ENCODE measurements around the gene SEZ6.
A peak's percentile ranks its signal among the peaks of the same experiment; 100 is the strongest.

SEZ6 gene

DNA sequence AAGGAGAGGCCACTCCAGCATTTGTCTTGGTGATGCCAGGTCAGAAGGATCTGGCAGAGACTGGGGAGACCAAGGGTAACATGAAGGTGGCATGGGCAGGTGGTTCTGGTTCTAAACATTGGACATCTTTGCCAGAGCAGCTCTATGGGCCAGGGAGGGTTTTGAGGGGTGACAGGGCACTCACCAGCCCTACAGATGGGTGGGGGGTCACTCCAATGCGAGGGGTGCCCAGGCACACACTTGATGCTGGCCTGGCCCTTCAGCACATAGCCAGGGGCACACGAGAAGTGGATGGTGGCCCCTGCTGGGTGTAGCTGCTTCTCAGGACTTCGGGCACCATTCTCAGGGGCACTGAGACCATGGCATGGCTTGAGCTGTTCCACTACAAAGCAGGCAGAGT, 49.0 kb downstream of the SEZ6 start:
- TF ChIP-seq, protein P1, sequence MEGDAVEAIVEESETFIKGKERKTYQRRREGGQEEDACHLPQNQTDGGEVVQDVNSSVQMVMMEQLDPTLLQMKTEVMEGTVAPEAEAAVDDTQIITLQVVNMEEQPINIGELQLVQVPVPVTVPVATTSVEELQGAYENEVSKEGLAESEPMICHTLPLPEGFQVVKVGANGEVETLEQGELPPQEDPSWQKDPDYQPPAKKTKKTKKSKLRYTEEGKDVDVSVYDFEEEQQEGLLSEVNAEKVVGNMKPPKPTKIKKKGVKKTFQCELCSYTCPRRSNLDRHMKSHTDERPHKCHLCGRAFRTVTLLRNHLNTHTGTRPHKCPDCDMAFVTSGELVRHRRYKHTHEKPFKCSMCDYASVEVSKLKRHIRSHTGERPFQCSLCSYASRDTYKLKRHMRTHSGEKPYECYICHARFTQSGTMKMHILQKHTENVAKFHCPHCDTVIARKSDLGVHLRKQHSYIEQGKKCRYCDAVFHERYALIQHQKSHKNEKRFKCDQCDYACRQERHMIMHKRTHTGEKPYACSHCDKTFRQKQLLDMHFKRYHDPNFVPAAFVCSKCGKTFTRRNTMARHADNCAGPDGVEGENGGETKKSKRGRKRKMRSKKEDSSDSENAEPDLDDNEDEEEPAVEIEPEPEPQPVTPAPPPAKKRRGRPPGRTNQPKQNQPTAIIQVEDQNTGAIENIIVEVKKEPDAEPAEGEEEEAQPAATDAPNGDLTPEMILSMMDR (IDR thresholded peaks at IDR 0.05; ENCODE audit: insufficient read depth, low read depth, low read length, missing control alignments) = no peak
- DNase-seq (ENCODE audit: low read depth) = no peak
- H3K4me3 ChIP-seq (ENCODE audit: low read depth, low read length) = no peak overlapping the region

DNA sequence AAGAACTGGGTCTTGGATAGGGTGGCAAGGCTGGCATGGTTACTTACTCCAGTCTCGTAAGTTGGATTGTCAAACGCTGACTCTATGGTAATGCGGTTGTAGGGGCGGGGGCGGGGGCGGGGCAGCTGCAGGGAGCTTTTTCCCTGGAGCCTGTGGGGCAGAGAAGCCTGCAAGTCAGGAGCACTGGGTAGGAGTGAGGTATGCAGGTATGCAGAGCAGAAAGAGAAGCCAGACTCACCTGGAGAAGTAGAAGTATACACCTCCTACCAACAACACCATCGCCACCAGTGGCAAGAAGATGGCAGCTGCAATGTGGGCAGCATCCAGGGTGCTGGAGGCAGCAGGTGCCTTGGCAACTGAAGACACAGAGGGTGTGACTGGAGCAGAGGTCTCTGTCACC, 49.7 kb downstream of the SEZ6 start:
- no peak overlapping the region for H3K4me3 ChIP-seq (ENCODE audit: low read depth, low read length)
- DNase-seq (ENCODE audit: low read depth) = no peak
- TF ChIP-seq, protein P1 (IDR thresholded peaks at IDR 0.05; ENCODE audit: insufficient read depth, low read depth, low read length, missing control alignments) = no peak

DNA sequence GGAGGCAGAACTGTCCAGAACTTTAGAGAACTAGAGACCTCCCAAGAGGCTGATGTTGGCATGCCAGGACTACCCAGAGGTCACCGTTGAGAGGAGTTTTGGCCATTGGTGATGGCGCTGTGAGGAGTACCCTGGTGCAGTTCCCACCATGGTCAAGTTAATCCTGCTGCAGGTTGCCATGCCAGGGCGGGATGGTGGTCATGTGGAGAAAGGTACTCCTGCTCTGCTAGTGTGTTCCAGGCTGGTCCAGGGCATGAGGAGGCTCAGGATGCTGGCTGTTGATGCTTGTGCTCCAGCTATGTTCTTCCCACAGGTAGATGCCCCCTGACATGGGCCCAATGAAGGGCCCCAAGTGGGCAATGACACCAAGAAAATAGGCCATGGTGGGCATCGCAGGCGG, 50.4 kb downstream of the SEZ6 start:
- no peak overlapping the region for H3K4me3 ChIP-seq (ENCODE audit: low read depth, low read length)
- DNase-seq (ENCODE audit: low read depth) = no peak
- TF ChIP-seq, protein P1 (IDR thresholded peaks at IDR 0.05; ENCODE audit: insufficient read depth, low read depth, low read length, missing control alignments) = no peak

DNA sequence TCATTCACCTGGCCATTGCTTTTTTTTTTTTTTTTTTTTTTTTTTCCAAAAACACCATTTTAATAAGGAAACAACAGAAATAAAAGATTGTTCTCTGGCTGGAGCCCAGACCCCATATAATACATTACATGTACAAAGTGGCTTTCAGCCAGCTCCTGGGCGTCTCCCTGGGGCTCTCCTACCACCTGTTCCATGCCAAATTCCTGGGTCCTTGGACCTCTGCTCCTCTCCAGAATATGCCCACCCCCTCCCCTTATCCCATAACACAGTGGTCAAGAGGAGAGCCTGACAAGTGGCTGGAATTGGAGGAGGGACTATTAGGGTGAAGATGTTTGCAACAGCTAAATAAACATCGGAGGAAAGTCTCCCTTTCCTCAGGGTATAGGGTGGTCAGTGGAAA, 50.9 kb downstream of the SEZ6 start:
- no peak overlapping the region for H3K4me3 ChIP-seq (ENCODE audit: low read depth, low read length)
- TF ChIP-seq, protein P1 (IDR thresholded peaks at IDR 0.05; ENCODE audit: insufficient read depth, low read depth, low read length, missing control alignments) = no peak
- no peak for DNase-seq (ENCODE audit: low read depth)

DNA sequence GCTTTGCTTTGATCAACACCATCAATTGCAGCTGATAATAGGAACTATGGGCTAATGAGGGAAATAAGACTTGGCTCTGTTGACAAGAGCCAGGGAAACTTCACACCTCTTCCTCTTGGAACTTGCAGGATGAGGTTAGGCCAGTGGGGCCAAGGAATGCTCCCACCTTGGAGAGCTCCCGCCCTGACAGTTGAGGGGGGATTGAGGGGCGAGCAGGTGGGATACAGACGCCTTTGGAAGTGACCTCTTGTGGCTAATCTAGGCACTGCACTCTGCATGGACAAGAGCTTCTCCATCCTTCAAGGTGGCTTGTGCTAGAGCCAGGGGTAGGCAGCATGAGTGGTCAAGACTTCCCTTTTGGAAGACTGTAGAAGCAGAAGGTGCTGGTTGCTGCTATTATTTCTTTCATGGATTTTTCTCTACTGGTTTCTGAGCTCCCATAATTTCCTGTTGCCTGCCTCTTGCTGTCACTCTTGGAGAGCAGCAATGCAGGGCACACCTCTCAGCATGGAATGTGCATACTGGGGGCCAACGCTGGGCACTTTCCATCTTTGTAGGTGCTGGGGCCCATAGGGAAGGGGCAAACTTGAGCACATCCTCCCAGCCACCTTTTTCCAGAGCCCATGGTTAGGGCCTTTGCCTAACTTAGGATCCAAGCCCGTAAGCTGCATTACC, 52.3 kb downstream of the SEZ6 start:
- TF ChIP-seq, protein P1 (IDR thresholded peaks at IDR 0.05; ENCODE audit: insufficient read depth, low read depth, low read length, missing control alignments) = peak; percentile 84
- H3K4me3 ChIP-seq (ENCODE audit: low read depth, low read length) = no peak overlapping the region
- DNase-seq (ENCODE audit: low read depth) = peak; percentile 73

DNA sequence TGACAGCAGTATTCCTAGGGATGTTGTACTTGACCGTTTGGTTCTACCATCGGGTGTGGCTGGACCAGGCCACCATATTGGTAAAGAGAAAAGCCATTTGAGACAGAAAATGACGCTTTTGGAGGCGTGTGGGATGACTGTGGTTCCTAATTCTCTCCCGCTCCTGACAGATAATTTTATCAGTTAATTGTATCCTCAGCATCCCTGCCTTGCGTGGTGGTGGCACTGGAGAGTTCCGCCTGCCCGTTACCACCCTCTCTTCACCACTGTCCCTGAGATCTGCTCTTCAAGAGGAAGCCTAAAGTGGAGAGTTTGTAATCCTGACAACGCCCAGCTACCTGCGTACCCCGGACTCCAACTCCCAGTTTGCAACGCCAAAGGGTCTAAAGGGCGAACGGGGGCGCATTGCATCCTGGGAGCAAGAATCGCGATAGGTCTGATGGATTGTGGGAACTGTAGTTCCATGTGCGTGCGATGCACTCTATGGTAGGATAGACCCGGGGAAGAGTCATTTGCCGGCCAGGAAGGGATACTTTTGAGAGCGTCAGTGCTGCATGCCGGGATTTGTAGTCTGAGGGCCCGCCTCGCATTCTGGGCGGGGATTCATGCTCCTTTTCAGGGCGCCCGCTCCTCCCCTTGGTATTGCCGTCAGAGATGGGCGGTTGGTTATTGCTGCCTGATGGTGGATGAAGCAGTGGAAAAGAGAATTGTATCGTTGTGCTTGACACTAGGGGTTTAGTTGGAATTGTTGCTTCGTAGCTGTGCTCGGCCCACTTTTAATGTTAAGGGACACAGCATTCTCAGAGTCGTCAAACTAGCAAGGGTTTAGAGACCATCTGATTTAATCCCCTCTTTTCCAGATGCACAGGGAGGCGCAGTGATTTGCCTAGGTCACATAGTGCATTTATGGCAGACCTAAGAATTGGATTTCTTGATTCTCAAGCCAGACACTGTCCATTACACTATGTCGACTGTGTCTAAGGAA, 53.5 kb downstream of the SEZ6 start:
- peak; percentile 99 for DNase-seq (ENCODE audit: low read depth)
- TF ChIP-seq, protein P1 (IDR thresholded peaks at IDR 0.05; ENCODE audit: insufficient read depth, low read depth, low read length, missing control alignments) = no peak
- H3K4me3 ChIP-seq (ENCODE audit: low read depth, low read length) = peak overlapping the region; percentile 78
